HG03135 (cell line): ENCODE results near the gene PCDHA9.

Experiments used
- ATAC-seq: cut with Tn5 transposase; IDR thresholded peaks from one replicate; pipeline ENCODE4 v1.9.1; 2021; ENCODE audit warnings: mild to moderate bottlenecking, moderate library complexity; ENCODE audit not compliant: unreplicated experiment

PCDHA9 gene

GRCh38 chr5:140877262-140877581 is 29.0 kb downstream of the PCDHA9 start:
- ATAC-seq = no peak

DNA sequence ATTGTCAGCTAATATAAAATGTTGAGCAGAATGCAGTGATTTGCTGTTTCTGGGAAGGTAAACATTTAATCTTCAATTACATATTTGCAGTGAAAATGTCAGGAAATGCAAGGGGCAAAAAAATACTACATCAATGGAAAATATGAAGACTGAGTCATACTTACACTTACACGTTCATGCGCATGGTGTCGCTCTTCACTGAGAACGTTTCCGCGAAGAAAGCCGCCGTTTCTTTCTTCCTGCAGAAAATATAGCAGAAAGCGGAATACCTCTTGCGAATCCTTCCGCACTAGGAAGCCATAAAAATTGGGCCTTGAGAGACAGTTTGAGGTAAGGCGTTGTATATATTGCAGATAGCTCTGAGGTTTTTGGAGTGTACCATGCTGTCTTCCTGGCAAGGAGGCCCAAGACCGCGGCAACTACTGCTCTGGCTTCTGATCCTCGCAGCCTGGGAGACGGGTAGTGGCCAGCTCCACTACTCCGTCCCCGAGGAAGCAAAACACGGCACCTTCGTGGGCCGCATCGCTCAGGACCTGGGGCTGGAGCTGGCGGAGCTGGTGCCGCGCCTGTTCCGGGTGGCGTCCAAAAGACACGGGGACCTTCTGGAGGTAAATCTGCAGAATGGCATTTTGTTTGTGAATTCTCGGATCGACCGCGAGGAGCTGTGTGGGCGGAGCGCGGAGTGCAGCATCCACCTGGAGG is 33.9 kb downstream of the PCDHA9 start, which contains the start of gene PCDHA13:
TSS of gene PCDHA13 (plus strand) at position 236 of the 702 bp plus-strand sequence. CDS start at position 381, 145 bp downstream.
- ATAC-seq = no peak

- no peak for ATAC-seq
These were observed 34.4 kb downstream of the PCDHA9 start for GRCh38 chr5:140882591-140882899.

DNA sequence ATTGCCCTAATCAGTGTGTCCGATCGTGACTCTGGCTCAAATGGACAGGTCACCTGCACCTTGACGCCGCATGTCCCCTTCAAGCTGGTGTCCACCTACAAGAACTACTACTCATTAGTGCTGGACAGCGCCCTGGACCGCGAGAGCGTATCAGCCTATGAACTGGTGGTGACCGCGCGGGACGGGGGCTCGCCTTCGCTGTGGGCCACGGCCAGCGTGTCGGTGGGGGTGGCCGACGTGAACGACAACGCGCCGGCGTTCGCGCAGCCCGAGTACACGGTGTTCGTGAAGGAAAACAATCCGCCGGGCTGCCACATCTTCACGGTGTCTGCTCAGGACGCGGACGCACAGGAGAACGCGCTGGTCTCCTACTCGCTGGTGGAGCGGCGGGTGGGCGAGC is 35.2 kb downstream of the PCDHA9 start:
- no peak for ATAC-seq

GRCh38 chr5:140883927-140884697 is 35.9 kb downstream of the PCDHA9 start:
- ATAC-seq = no peak
